Fibroblast of pulmonary artery (primary cell): ENCODE measurements around the gene COL13A1.
A peak's percentile ranks its signal among the peaks of the same experiment; 100 is the strongest.

Source experiments
- DNase-seq: peaks from one replicate; pipeline ENCODE4 v3.0.0-alpha.2; 2010; ENCODE audit warnings: low read depth
- H3K4me3 ChIP-seq: replicated peaks from 2 replicates; pipeline ENCODE4 v1.5.1; 2011; ENCODE audit warnings: low read depth, mild to moderate bottlenecking, control low read depth, low read length, moderate library complexity
- TF ChIP-seq, protein P1 (sequence below): IDR thresholded peaks from 2 replicates; pipeline ENCODE4 v1.5.1; 2011; ENCODE audit warnings: mild to moderate bottlenecking, control low read depth, low read length, inconsistent platforms; ENCODE audit errors: missing control alignments

Gene COL13A1

DNA sequence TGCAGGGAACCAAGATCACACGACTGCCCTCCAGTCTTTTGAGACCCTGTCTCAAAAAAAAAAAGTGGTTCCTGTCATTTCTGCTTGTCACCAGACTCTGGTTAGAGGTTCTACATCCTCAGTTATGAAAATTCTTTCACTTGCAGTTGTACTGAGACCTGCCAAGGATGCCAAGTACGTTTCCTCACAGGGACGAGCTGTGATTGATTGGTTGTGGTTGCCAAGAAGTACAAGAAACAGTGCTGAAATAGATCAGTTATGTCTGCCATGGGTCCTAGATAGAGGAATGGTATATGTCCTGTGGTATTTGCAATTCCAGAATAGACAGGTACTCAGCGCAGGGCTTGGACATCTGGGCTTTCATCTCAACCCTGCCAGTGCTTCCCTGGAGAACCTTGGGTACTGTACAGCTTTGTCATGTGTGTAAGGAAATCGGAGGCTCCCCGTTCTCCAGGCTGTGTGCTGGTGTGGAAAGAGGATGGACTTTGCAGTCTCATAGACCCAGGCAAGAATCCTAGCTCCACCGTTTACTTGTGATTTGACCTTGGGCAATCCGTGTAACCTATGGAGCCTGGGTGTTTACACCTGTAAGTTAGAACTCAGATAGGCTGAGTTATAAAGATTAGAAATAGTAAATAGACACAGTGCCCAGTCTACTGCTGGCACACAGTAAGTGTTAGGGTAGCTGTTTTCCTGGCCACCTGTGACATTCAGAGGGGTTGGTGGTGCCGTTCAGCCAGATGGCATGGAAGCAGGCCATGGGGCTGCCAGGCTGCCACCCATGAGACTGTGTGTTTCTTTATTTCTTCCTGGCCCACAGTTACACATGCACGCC lies 53.0 kb downstream of the COL13A1 start:
- TF ChIP-seq, protein P1, sequence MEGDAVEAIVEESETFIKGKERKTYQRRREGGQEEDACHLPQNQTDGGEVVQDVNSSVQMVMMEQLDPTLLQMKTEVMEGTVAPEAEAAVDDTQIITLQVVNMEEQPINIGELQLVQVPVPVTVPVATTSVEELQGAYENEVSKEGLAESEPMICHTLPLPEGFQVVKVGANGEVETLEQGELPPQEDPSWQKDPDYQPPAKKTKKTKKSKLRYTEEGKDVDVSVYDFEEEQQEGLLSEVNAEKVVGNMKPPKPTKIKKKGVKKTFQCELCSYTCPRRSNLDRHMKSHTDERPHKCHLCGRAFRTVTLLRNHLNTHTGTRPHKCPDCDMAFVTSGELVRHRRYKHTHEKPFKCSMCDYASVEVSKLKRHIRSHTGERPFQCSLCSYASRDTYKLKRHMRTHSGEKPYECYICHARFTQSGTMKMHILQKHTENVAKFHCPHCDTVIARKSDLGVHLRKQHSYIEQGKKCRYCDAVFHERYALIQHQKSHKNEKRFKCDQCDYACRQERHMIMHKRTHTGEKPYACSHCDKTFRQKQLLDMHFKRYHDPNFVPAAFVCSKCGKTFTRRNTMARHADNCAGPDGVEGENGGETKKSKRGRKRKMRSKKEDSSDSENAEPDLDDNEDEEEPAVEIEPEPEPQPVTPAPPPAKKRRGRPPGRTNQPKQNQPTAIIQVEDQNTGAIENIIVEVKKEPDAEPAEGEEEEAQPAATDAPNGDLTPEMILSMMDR: no peak
- no peak overlapping the region for H3K4me3 ChIP-seq
- DNase-seq: no peak

DNA sequence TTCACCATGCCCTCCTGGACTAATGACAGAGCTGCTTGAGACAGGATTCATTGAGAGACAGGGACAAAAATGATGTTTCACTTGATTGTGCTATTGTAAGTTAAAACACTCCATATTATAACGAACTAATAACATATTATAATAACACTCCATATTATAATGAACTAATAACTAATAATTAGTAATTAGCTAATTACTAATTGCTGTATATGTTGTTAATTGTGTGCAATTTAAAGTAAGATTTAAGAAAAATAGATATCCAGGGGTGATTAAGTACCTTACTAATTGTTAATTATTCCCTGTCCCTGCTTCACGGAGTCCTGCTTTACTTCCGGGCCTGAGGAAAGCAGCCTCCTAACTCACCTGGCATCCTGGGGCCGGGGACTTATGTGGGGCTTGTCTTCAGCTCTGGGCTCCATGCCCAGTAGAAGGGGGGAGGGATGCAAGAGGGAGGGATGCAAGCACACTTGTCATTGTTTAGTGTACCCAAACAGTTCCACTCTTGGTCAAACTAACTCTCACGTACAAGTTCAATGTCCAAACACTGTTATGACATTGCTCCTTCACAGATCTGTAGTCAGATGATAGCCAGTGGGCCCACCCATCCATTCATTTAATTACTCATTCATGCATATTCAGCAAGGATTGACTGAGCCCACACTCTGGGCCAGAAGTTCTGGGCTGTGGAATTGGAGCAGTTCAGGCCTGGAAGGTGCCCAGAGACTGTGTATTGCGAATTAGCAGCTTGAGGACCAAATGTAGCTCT lies 53.8 kb downstream of the COL13A1 start:
- no peak for DNase-seq
- H3K4me3 ChIP-seq: no peak overlapping the region
- TF ChIP-seq, protein P1: no peak

DNA sequence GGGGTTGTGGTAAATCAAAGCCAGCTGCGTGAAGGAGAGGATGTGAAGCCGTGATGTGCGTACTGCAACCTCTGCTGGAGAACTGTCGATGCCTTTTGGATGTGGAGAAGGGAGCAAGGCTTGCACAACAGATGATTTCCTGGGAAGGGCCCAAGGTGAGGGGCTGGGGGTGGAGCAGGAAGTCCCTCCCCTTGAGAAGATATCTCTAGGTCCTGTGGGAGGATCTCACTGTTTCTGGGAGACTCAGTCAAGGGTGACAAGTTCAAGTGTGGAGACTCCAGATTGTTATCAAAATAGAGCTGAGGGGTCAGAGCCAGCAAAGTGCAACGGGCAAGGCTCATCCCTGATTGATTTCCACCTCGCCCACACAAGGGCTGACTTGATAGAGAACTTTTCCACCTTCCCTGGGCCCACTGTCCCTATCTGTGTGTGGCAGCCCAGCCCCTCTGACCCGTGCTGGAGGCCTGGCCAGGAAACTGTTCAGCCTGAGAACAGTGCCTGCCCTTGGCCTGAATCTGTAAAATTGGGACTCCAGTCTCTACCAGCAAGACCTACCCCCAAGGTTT lies 55.0 kb downstream of the COL13A1 start:
- H3K4me3 ChIP-seq: no peak overlapping the region
- TF ChIP-seq, protein P1: no peak
- DNase-seq: no peak

DNA sequence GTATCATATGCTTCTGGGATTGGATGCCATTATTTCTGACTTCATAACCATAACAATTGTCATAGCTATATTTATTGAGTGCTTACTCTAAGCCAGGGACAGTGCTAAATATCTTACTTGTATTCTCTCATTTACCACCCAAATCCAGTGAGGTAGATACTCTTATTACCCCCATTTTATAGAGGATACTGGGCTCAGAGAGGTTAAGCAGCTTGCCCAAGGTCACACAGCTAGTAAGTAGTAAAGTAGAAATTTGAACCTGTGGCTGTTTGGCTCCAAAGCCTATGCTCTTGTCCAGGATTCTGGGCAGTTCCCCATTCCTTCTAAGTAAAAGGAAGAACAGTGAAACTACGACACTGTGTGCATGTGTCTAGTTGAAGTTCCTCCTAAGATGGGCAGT lies 56.5 kb downstream of the COL13A1 start:
- DNase-seq: no peak
- H3K4me3 ChIP-seq: no peak overlapping the region
- TF ChIP-seq, protein P1: no peak

DNA sequence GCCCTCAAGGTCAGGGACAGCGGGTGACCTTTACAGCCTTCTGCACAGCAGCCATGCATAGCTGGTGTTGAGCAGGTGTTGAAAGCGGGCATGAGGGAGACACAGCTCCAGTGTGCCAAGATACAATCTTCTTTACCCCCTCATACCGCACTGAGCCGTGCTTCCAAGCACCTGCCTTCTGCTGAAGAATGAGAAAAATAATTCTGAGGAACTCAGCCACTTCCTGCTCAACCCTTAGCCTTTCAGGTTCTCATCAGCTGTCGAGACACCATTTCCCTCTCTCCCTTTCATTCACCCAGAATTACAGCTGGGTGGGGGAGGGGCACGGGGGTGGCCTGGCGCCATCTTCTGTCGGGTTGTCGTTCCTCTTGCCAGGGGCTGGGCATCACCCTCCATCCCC lies 58.6 kb downstream of the COL13A1 start:
- TF ChIP-seq, protein P1: no peak

DNA sequence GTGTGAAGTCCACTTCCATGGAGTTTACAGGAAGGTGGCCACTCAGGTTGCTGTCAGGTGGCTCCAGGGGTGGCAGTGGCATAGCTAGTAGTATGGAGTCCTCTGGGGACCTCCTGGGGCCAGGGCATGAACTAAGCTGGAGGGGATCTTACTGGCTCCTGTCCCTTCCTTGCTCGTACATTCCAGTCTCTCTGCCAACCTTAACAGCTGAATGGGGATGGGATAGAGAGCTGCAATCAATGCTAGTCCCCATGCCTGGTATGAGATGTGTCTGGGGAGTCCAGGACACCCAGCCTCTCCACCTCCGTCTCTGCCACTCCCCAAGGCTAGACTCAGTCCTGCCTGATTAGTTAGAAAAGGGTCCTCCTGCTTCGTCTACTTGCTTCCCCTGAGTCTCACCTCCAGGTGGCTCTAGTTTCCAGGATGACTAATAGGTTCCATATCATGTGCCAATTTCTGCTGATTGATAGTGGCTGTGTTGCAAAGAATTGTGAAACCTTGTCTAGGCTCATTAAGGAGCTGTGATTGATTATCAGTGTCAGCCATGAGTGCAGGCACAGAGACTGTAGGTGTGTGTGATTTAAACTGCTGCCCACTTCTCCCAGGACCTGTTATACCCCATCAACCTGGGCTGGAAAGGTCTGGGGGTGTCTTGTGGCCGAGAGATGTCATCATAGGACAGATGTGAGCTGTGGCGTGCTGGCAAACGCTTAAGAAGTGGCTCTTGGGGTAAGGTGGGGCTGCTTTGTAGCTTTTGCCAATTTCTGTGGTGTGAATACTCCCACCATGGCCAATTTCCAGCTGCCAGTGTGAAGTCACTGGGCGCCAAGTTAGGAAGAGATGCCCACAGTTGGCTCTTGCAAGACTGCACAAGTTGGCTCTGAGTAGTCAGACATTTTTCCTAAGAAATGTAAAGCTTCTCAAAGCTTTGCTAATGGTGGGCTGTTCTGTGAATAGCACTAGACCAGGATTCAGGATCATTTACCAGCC lies 59.8 kb downstream of the COL13A1 start:
- peak; percentile 92 for DNase-seq
- TF ChIP-seq, protein P1: peak; percentile 52
- H3K4me3 ChIP-seq: no peak overlapping the region

More for the DNA sequence above, 58.6 kb downstream of the COL13A1 start:
- no peak overlapping the region for H3K4me3 ChIP-seq
- no peak for DNase-seq
